Activated CD4-positive, alpha-beta T cell treated with anti-CD3 and anti-CD28 coated beads for 24 hours (primary cell): Measurements from ENCODE around the gene PEAK1.
"Not testable (repeated sequence)": the region's sequence is repeated elsewhere in the genome, so short reads cannot be mapped to it uniquely, and the experiment has no call there.

Experiments
- DNase-seq, 2 donors: peaks; one replicate each; pipeline ENCODE4 v3.0.0-alpha.2; 2020; ENCODE audit warnings: low read depth in 2 of 2

The PEAK1 gene

DNA sequence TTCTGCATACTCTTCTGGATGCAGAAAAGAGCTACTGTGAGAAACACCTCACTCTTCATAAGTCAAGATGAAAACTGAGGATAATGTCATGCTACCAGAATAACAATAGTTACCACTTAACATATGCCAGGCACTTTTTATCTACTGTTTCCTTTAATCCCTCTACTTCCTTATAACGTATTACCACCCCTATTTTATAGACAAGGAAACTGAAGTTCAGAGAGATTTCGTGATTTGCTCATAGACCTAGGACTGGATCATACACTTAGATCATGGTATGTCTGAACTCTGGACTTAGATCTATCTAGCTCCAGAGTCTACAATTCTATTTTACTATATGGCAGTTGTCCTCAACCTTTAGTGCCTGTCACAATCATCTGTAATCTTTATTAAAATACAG, 193.3 kb downstream of the PEAK1 start:
- no peak for DNase-seq

DNA sequence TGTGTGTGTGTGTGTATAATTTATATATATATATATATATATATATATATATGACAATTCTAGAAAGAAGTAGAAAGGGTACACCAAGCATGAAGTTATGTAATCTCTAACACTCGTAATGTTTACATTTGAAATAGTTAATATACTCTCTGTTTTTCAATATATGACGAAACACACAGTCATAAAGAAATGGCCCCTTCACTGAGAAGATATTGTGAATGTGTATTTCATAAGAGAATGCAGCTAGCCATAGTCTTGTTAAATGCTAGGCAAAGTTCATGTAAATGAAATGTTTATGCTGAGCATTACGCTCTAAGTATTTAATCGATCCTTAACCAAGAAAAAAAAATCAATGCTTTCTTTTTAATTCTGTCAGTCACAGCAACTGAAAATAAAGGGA, 194.3 kb downstream of the PEAK1 start:
- DNase-seq: no peak

DNA sequence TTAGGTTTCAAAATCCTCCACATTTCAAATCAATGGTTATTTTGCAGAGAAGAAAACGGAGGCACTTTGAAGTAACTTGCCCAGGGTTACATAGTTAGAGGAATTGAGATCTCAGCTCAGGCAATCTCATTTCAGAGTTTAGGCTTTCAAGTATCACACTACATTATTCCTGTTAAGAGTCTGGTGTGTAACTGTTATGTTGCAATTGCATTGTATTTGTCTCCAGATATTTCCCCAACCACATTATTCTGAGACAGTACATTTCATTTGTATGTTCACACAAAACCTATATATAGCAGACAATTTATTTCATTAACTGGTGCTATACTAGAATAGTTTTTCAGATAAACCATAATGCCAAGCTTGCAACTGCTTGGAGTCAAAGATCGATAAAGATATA, 194.8 kb downstream of the PEAK1 start:
- no peak for DNase-seq

DNA sequence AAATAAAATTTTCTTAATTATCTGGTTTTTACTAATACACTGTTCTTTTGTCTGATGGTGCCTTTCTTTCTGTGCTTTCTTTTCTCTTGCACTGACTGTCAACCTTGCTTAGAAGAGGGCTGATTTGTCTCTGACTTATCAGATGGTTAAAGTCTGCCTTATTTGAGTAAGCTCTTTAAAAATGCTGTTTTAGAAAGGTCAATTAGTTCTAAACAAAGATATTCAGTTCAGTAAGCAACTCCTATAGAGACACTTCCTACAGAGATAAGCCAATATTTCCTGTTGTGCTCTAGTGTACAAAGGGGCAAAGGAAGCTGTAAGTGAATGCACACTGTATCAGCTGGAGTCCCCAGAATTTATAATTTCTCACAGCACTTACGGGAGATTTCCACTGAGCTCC, 195.6 kb downstream of the PEAK1 start:
- DNase-seq: no peak

DNA sequence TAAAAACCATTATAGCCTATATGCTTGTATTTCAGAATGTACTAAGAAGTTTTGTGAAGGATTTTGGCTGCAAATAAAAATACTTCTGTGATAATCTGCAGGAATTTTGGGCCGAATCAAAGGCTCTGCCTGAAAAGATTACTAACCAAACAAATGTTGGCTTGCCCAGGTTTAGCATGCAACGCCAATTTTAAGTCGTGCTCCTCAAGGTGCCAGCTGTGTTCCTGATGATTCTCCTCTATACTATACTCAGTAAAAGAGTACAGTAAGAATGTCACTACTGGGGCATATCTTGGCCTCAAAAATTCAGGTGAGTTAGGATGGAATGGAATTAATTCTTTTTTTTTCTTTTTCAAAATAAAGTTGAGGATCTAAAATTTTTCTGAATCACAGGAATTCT, 198.2 kb downstream of the PEAK1 start:
- no peak for DNase-seq

DNA sequence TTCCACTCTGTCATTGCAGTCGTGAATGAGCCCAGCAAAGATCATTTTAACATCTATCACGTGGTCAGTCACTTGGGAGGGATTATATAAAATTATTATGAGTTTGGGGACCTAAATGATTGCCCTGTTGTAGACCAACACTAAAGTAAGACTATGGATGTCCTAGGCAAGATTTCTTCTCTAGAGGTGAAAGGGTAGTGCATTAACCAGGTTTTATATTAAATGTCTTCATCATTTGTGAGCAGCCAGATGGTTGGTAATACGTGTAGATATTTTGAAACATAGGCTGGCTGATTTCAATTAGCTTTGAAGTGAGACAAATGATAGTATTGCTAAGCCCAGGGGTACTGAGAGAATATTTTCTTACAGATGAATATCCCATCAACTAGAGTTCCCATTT, 198.7 kb downstream of the PEAK1 start:
- DNase-seq: no peak

DNA sequence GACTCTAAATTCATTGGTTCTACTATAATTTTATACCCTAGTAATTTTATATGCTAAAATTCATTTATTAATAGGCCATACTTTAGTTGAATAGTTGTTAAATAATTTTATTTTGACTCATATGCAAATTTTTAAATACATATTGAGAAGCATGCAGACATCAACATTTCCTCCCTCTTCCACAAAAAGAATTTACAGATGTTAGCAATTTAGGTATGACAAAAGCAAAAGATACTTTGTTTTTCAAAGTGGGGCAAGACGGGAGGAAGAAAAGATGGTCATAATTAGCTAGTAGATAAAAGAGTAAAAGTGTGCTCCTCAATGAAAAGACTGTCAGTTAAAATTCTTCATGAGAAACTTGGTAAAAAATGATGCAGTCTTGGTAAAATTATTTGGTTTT, 200.1 kb downstream of the PEAK1 start:
- no peak for DNase-seq

DNA sequence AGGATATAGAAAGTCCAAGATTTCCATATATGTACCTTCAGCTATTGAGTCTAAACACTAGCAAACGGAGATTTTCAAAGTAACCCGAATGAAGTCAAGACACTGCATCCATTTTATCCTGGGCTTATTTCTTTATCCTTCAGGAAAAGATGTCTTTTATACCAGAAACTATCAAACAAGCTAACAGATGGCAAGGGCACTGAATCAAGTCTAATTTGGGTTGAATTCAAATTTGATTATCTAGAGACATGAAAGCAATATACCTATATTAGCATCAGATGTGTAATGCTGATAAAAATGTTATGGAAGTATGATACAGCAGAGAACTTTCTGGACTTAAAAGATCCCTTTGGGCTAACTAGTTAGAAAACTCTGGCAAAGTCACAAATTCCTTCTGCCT, 210.7 kb downstream of the PEAK1 start:
- no peak for DNase-seq

DNA sequence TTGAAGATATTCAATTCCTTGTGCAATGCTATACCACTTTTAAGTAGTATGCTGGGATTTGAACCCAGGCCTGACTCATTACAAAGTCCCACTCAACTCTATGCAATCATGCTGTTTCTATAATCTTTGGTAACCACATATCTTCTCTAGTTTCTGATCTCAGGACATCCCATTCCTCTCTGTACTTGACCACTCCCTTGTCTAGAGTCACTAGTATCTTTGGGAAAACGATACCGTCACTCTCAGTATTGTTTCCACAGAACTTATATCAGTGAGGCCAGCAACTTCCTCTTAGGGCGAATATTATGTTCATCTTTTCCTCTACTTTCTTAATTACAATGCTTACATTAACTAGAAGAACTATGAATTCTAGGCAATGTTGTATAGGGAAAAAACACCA, 211.7 kb downstream of the PEAK1 start:
- DNase-seq: no peak

DNA sequence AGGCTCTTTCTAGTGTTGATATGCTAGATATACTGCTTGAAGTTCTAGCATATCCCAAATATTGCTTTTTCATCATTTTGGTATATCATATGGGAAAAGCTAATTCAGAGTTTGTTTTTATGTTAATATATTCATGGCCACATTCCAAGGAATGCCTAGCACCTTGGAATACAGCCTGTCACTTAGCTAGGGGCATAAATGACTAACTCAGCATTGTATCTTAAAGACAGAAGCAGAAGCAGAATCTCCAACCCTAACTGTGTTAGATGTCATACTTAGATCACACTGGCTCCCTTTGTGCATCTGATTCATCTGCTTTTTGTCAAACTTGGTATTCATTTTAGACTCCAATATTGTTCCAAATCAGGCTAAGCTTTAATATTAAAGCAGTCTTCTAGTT, 218.2 kb downstream of the PEAK1 start:
- no peak for DNase-seq

DNA sequence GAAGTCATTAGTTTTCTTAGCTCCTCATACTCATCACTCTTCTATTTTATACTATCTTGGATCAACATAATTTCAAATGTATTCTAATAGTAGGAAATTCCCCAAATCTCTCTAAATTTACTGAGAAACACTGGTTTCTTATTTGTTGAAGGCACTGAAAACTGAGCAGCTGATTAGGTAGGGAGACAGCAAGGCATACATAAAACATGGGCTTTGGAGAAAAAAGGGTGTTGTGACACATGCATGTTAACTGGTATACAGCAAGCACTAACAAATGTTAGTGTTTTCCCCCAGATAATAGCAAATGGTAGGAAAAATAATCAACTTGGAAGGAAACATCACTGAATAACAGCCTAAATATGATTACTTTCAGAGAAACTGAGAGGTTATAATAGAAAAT, 223.5 kb downstream of the PEAK1 start:
- DNase-seq: no peak

DNA sequence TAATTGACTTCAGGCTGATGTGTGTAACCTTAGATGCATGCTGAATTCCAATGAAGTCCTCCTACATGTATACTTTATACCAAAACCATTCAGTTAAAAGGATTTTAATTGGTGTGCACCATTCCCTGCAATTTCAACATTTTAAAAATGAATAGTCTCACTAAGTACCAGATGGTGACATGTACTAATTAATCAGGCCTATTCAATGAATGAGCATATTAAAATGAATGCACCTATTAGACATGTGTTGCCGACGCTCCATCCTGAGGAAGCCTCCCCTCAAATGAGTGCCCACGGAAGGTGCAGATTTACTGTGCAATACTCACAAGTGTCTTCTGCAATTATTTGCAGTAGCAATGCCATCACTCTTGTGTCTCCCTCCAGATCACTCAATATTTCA, 224.3 kb downstream of the PEAK1 start:
- no peak for DNase-seq

DNA sequence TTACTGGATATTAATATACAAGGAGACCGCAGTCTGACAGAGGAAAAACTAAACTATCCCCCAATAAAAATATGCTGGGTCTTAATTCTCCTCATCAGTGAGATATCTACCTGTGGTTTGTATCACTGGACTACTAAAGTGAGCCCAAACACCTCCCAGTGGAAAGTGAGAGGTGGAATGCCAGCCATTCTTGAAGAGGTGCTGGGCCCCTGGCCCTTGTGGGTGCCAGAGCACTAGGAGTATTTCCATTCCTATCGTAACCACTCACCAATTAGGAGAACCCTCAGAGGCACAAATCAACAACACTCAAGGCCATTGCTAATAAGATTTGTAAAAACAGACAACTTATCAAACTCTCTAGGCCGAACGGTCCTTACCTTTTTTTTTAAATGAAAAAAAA, 227.5 kb downstream of the PEAK1 start:
- DNase-seq: no peak

DNA sequence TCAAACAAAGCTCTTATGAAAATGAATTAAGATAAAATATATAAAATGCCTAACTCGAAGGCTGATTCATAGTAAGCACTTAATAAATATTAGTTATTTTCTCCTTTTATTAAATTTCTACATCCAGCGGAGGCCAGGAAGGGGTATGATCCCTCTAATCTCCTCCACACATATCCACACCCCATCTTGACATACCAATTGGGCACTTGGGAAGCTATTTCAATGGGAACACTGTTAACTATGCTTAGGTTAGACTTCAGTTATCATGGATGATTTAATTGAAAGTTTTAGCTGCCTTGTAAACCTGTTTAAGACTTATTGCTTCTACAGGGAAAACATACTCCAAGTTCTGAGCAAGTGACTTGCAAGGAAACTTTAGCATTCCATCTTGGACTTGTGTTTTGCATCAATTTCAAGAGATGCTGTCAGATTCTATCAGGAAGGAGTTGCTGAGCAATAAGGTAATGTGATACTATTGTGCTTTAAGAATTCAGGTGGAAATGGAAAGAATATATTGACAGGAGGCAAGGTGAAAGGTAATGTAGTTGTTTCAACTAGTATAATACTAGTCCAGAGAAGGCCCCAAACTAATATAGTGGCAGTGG, 228.6 kb downstream of the PEAK1 start:
- DNase-seq: no peak

DNA sequence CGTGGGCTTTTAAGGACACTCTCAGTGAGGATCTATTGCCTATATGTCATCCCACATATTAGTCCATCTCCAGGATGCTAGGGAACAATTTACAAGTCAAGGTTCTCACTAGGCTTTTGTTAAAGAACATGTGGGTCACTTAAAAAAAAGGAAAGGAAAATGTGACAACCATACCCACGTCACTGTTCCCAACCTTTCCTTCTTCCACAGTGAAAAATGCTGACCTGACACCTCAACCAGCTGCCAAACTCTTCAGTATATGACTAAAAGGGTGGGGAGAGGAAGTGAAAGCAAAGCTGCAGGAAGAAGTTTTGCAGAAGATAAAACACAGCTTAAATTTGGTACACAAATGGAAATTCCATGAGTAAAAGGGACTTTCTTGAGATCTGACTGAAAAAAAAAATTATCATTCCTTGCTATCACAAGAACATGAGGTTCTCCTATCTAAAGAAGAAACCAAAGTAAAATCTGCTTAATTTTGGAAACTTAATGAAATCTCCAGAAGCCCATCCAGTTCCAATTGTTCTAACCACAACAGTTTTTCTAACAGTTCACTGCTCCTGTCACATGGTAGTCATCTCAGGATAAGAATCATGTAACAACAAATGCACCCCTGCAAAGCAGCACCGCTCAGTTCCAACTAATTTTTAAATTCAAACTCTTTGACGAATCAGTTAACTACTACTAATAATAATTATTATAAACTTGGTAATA, 232.0 kb downstream of the PEAK1 start:
- DNase-seq: no peak

DNA sequence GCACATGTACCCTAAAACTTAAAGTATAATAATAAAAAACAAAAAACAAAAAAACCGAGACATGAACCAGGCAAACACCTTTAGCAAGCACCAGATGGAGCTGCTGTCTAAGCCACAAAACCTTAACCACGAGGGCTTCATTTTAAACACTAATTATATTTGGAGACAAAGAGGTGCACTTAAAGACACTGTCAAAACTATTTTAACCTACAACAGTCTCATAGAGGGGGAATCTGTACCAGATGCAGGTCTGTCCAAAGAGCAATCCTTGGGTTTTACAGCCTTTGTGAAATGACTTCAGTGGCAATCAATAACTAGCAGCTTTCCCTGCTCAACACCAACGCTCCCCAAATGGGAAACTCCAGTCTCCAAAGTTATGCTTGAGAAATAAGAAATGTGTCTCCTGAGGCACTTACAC, 233.3 kb downstream of the PEAK1 start:
- DNase-seq: no peak

DNA sequence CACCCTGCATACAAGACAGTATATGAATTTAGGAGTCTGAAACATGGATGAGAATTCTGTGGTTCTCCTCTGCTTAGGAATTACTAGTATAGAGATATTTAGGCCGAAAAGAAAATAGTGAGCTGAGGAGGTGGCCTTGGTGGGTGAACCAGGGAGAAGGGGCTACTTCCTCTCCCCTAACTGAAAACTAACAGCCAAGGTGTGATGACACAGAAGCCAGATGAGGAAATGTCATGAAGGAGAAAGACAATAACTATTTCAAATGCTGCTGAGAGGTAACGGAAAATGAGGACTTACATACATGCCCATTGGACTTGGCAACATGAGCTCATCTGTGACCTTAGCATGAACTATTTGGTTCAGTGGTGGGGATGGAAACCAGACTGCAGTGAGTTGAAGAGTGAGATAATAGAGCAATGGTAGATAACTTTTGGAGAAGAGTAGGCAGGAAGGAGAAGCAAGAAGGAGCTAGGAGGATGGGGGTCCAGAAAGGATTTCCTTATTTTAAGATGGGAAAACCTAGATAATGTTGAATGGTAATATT, 234.6 kb downstream of the PEAK1 start:
- no peak for DNase-seq

DNA sequence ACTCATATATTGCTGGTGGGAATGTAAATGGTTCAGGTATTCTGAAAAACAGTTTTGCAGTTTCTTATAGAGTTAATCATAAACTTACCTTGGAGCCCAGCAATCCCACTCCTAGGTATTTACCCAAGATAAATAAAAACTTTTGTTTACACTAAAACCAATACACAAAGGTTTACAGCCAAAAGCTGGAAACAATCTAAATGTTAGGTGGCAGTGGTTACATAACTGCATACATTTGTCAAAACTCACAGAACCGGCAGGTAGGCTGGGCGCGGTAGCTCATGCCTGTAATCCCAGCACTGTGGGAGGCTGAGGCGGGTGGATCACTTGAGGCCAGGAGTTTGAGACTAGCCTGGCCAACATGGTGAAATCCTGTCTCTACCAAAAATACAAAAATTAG, 235.6 kb downstream of the PEAK1 start:
- DNase-seq: not testable (repeated sequence)

DNA sequence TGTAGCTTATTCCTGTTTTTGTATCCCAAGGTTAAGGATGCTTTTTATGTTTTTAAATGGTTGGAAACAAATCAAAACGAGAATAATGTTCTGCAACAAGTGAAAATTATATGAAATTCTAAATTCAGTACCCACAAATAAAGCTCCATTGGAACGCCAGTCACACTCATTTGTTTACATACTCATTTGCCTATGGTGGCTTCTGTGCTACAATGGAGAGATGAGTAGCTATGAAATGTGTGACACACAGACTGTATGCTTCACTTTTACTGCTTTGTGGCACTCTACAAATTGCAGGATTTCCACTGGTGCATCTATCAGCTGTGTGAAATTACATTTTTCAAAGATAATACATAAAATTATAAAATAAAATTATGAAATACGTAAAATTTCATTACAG, 236.8 kb downstream of the PEAK1 start:
- DNase-seq: no peak

DNA sequence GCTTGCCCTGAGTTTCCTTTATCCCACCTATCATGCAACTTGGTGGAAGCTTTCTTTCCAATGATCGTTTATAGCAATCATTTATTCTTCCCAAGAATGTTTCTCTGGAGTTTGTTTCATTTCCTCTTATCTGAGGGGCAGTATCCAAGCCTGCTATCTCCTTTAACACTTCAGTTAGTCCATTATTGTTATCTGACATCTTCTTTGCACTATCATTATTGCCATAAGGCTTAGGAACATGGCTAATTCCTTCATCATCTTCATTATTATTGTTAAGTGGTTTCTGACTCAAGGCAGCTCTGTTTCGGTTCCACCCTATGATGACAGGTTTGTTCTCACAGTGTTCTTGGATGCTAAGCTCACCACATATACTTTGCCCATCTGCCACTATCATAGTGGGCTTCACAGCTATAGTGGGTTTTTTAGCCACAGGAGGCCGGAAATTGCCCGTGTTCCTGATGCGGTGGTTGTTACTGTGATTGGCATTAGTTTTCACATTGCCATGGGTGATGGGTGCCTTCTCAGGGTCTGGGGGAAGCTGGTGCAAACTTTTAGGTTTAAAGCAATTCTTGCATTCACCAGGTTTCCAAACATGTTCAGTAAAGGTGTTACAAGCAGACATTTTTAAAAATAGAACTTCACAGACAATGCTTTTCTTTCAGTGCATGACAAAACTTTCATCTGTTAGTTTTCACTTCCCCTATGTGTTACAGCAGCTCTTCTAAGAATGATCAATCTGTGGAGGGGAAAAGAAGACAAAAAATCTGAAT, 238.4 kb downstream of the PEAK1 start:
- no peak for DNase-seq

DNA sequence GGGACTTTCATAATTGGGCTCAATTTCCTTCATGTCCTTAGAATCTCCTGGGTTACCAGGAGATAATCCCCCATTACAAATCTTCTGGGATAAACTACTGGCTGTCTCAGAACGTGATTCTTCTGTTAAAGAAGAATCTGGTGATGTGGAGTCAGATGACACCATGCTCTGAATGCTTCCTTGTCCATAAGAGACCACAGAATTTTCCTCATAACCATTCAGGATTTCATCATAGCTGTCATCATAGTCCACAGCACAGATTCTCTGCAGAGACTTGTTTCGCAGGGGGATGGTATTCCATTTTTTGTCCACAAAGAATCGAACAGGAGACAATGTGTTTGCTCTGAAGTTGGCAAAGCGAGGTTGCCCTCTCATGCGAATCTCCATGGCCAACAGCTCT, 239.1 kb downstream of the PEAK1 start:
- no peak for DNase-seq

DNA sequence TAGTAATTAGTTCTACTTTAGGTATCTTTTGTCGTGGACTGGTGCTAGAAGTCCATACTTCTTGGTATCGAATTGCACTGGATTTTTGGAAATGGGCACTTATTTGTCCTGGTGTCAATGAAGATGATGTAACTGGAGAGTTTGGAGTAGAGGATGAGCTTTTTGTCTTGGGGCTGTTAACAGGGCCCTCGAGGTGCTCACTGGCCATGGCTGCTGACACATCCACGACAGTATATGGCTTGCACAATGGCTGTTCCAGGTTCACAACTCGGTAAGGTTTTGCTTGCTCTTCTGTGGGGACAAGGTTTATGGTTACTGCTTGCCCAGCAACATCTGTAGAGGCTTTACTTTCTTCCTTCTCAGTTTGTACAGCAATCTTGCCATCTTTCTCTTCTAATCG, 239.6 kb downstream of the PEAK1 start:
- no peak for DNase-seq

DNA sequence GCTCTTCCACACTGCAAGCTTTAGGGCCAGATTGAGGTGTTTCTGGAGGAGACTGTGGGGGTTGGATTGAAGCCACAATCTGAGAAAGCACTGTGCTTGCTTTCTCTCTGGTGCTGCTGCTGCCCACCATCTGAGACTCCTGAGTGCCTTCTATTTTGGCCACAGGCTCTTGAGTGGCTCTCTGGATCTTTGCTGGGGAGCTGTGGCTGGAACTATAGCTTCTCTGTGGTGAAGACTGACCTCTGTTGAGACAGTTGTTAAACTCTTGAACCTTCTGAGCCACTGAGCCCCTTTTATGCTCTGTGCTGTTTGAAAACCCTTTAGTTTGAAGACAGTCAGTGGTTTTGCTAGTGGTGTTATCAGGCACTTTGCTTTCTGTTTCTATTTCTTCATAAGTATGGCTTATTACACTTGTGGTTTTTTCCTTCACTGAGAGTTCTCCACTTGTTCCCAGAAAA, 240.3 kb downstream of the PEAK1 start:
- DNase-seq: no peak
